ENCODE measurements around the gene FRAS1. TPM values are rescaled to one million over a fixed set of nuclear protein-coding genes. Genes with fewer than 3 reads are reported as not detected.

The FRAS1 gene
- total RNA-seq, 2 donors from 2014 or later = 0.07 to 0.10 TPM

GRCh38 chr4:78032929-78033328 lies 24.2 kb upstream of the FRAS1 start:
- H3K4me1 Mint-ChIP-seq (ENCODE audit: low read depth) = no peaks in the 10 kb centered on the region
- no peaks in the 10 kb centered on the region for H3K36me3 Mint-ChIP-seq (ENCODE audit: insufficient read depth in 2 of 2)
- peaks cover 6% of the 10 kb centered on the region for H3K27me3 Mint-ChIP-seq (ENCODE audit: low read depth)
- no peak for ATAC-seq (replicated peaks in 1 of 2)
- DNase-seq = no peak
- H3K27ac Mint-ChIP-seq = no peak overlapping the region
- H3K9me3 Mint-ChIP-seq = no peaks in the 10 kb centered on the region
- no peak overlapping the region for H3K4me3 Mint-ChIP-seq

- no peaks in the 10 kb centered on the region for H3K4me1 Mint-ChIP-seq (ENCODE audit: low read depth)
- DNase-seq (no peak), ATAC-seq (replicated peaks in 1 of 2) (no peak)
- no peak overlapping the region for H3K4me3 Mint-ChIP-seq
- no peaks in the 10 kb centered on the region for H3K36me3 Mint-ChIP-seq (ENCODE audit: insufficient read depth in 2 of 2)
- H3K27me3 Mint-ChIP-seq (ENCODE audit: low read depth) = peaks cover 6% of the 10 kb centered on the region
- H3K9me3 Mint-ChIP-seq = no peaks in the 10 kb centered on the region
- no peak overlapping the region for H3K27ac Mint-ChIP-seq
These were observed 23.3 kb upstream of the FRAS1 start for GRCh38 chr4:78033861-78034260.

- no peaks in the 10 kb centered on the region for H3K36me3 Mint-ChIP-seq (ENCODE audit: insufficient read depth in 2 of 2)
- H3K27me3 Mint-ChIP-seq (ENCODE audit: low read depth) = no peaks in the 10 kb centered on the region
- no peaks in the 10 kb centered on the region for H3K4me1 Mint-ChIP-seq (ENCODE audit: low read depth)
- DNase-seq = no peak
- no peak for ATAC-seq (replicated peaks in 1 of 2)
- no peak overlapping the region for H3K27ac Mint-ChIP-seq
- no peak overlapping the region for H3K4me3 Mint-ChIP-seq
- H3K9me3 Mint-ChIP-seq = peaks cover 2 to 5% of the 10 kb centered on the region in 2 donors
These were observed 18.4 kb upstream of the FRAS1 start for GRCh38 chr4:78038704-78039103.

GRCh38 chr4:78039678-78040077 lies 17.4 kb upstream of the FRAS1 start:
- no peak for DNase-seq
- H3K27me3 Mint-ChIP-seq (ENCODE audit: low read depth) = no peaks in the 10 kb centered on the region

GRCh38 chr4:78040431-78040830 lies 16.7 kb upstream of the FRAS1 start:
- Mint-ChIP-seq H3K4me3 (no peak overlapping the region), H3K36me3 (ENCODE audit: insufficient read depth in 2 of 2) (no peaks in the 10 kb centered on the region), H3K27ac (no peak overlapping the region), H3K4me1 (ENCODE audit: low read depth) (no peaks in the 10 kb centered on the region), H3K27me3 (ENCODE audit: low read depth) (no peaks in the 10 kb centered on the region), H3K9me3 (peaks cover 2 to 5% of the 10 kb centered on the region in 2 donors)
- DNase-seq (no peak), ATAC-seq (replicated peaks in 1 of 2) (no peak)

More at GRCh38 chr4:78039678-78040077, 17.4 kb upstream of the FRAS1 start:
- H3K4me1 Mint-ChIP-seq (ENCODE audit: low read depth) = no peaks in the 10 kb centered on the region
- peaks cover 2 to 5% of the 10 kb centered on the region in 2 donors for H3K9me3 Mint-ChIP-seq
- no peaks in the 10 kb centered on the region for H3K36me3 Mint-ChIP-seq (ENCODE audit: insufficient read depth in 2 of 2)
- no peak for ATAC-seq (replicated peaks in 1 of 2)
- no peak overlapping the region for H3K27ac Mint-ChIP-seq
- no peak overlapping the region for H3K4me3 Mint-ChIP-seq

- no peak overlapping the region for H3K4me3 Mint-ChIP-seq
- no peaks in the 10 kb centered on the region for H3K9me3 Mint-ChIP-seq
- no peaks in the 10 kb centered on the region for H3K36me3 Mint-ChIP-seq (ENCODE audit: insufficient read depth in 2 of 2)
- peaks cover 9% of the 10 kb centered on the region for H3K27me3 Mint-ChIP-seq (ENCODE audit: low read depth)
- no peak for DNase-seq
- ATAC-seq (replicated peaks in 1 of 2) = no peak
- no peaks in the 10 kb centered on the region for H3K4me1 Mint-ChIP-seq (ENCODE audit: low read depth)
- H3K27ac Mint-ChIP-seq = no peak overlapping the region
These were observed 9.8 kb upstream of the FRAS1 start for GRCh38 chr4:78047366-78047765.

GRCh38 chr4:78056265-78057129 lies 626 bp upstream of the FRAS1 start:
- H3K4me3 Mint-ChIP-seq = peak overlapping the region; percentile 79 to 98
- H3K36me3 Mint-ChIP-seq (ENCODE audit: insufficient read depth in 2 of 2) = peaks cover 0 to 2% of the 10 kb centered on the region in 2 donors
- H3K4me1 Mint-ChIP-seq (ENCODE audit: low read depth) = peaks cover 33% of the 10 kb centered on the region
- ATAC-seq (replicated peaks in 1 of 2) (peak; percentile 69 to 74), DNase-seq (peak; percentile 46)
- H3K27me3 Mint-ChIP-seq (ENCODE audit: low read depth) = peaks cover 76% of the 10 kb centered on the region
- no peak overlapping the region for H3K27ac Mint-ChIP-seq
- H3K9me3 Mint-ChIP-seq = no peaks in the 10 kb centered on the region

- Mint-ChIP-seq H3K27ac (no peak overlapping the region), H3K27me3 (ENCODE audit: low read depth) (peaks cover 77% of the 10 kb centered on the region), H3K36me3 (ENCODE audit: insufficient read depth in 2 of 2) (peaks cover 0 to 2% of the 10 kb centered on the region in 2 donors), H3K9me3 (no peaks in the 10 kb centered on the region), H3K4me3 (peak overlapping the region; percentile 79 to 98), H3K4me1 (ENCODE audit: low read depth) (peaks cover 33% of the 10 kb centered on the region)
- ATAC-seq (replicated peaks in 1 of 2) (peak; percentile 56 to 58), DNase-seq (peak; percentile 52 to 53)
These were observed 752 bp downstream of the FRAS1 start for GRCh38 chr4:78057600-78058550.

- H3K27me3 Mint-ChIP-seq (ENCODE audit: low read depth) = peaks cover 73% of the 10 kb centered on the region
- peak in 1 of 2 donors; percentile 12 for ATAC-seq (replicated peaks in 1 of 2)
- peak in 1 of 2 donors; percentile 3 for DNase-seq
These were observed 1.7 kb downstream of the FRAS1 start for GRCh38 chr4:78058591-78059523.

GRCh38 chr4:78059524-78059889 lies 2.4 kb downstream of the FRAS1 start:
- Mint-ChIP-seq H3K27ac (no peak overlapping the region), H3K4me3 (peak overlapping the region; percentile 79 to 98), H3K9me3 (no peaks in the 10 kb centered on the region), H3K36me3 (ENCODE audit: insufficient read depth in 2 of 2) (peaks cover 0 to 2% of the 10 kb centered on the region in 2 donors), H3K27me3 (ENCODE audit: low read depth) (peaks cover 68% of the 10 kb centered on the region), H3K4me1 (ENCODE audit: low read depth) (peaks cover 33% of the 10 kb centered on the region)
- peak; percentile 12 to 29 for DNase-seq
- no peak for ATAC-seq (replicated peaks in 1 of 2)

More at GRCh38 chr4:78058591-78059523, 1.7 kb downstream of the FRAS1 start:
- H3K4me1 Mint-ChIP-seq (ENCODE audit: low read depth) = peaks cover 33% of the 10 kb centered on the region
- H3K4me3 Mint-ChIP-seq = peak overlapping the region; percentile 79 to 98
- H3K9me3 Mint-ChIP-seq = no peaks in the 10 kb centered on the region
- H3K36me3 Mint-ChIP-seq (ENCODE audit: insufficient read depth in 2 of 2) = peaks cover 0 to 2% of the 10 kb centered on the region in 2 donors
- H3K27ac Mint-ChIP-seq = no peak overlapping the region

- peaks cover 67% of the 10 kb centered on the region for H3K27me3 Mint-ChIP-seq (ENCODE audit: low read depth)
- H3K27ac Mint-ChIP-seq = no peak overlapping the region
- no peak for DNase-seq
- H3K9me3 Mint-ChIP-seq = no peaks in the 10 kb centered on the region
- H3K4me3 Mint-ChIP-seq = no peak overlapping the region
- peaks cover 0 to 2% of the 10 kb centered on the region in 2 donors for H3K36me3 Mint-ChIP-seq (ENCODE audit: insufficient read depth in 2 of 2)
- no peak for ATAC-seq (replicated peaks in 1 of 2)
- H3K4me1 Mint-ChIP-seq (ENCODE audit: low read depth) = peaks cover 33% of the 10 kb centered on the region
These were observed 2.8 kb downstream of the FRAS1 start for GRCh38 chr4:78059938-78060337.

GRCh38 chr4:78061939-78062570 lies 4.9 kb downstream of the FRAS1 start:
- ATAC-seq (replicated peaks in 1 of 2) (no peak), DNase-seq (no peak)
- Mint-ChIP-seq H3K4me1 (ENCODE audit: low read depth) (peaks cover 22% of the 10 kb centered on the region), H3K9me3 (no peaks in the 10 kb centered on the region), H3K27me3 (ENCODE audit: low read depth) (peaks cover 62% of the 10 kb centered on the region), H3K27ac (no peak overlapping the region), H3K4me3 (no peak overlapping the region), H3K36me3 (ENCODE audit: insufficient read depth in 2 of 2) (peaks cover 0 to 2% of the 10 kb centered on the region in 2 donors)
